Stimulated activated CD4-positive, alpha-beta T cell treated with anti-CD3 and anti-CD28 coated beads, Interleukin-4, amount 100 ng/mL, for 24 hours (primary cell): ENCODE data around the gene GHRL.
"Not testable (repeated sequence)": the region's sequence is repeated elsewhere in the genome, so short reads cannot be mapped to it uniquely, and the experiment has no call there.

Source experiments
- DNase-seq: peaks from one replicate; pipeline ENCODE4 v3.0.0-alpha.2; 2020

Gene GHRL

DNA sequence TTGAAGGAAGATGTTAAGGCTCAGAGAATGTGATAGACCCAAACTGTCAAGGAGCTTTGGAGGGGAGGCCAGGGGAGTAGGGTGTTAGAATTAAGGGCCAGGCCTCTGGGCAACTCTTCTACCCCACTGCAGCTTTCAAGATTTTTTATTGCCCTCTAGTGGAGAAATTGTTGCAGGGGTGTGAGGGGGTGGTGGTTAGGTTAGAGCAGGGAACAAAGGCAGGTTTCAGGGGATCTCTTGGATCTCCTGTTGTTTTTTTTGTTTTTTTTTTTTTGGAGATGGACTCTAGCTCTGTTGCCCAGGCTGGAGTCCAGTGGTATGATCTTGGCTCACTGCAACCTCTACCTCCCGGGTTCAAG, 29.6 kb upstream of the GHRL start:
- DNase-seq = no peak

DNA sequence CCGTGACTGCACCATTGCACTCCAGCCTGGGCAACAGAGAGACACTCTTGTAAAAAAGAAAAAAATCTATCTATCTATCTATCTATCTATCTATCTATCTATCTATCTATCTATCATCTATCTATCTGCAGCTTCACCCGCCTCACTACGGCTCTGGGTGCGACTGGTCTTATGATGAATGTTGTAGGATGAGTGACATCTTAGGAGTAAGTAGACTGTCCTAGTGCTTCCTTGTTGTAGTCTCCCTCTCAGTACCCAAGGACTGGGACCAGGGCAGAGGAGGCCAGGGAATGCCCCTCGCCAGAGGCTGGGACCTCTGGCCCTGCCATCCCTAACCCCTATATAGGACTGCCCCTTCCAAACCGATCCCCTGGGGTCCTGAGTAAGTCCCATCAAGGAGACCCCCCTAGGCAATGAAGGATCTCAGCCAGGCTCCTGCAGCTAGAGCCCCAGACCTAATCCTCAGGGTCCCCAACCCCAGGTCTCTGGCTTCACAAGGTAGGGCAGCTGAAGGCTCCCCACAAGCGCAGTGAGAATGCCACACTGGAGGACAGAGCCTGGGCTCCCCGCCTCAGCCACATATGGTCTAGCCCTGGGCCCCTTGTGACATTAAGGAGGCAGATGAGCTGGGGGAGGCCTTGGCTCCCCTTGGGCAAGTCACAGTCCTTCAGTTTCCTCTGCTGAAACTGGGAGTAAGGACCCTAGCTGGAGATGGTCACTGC, 29.0 kb upstream of the GHRL start:
- DNase-seq = no peak

DNA sequence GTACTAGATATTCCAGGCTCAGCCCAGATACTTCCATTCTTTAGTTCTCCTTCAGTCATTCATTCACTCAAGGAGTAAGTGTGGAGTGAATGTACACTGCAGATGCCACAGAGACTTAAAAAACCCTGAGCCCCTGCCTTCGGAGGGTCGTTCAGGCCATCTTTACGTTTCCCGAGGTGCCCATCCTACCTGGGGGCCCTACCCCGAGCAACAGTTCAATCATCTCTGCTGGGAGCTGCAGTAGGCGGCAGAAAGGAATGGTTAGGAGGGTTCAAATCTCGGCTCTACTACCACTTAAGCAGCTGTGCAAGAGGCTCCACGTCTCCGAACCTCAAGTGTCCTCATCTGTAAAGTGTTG, 27.6 kb upstream of the GHRL start:
- no peak for DNase-seq

DNA sequence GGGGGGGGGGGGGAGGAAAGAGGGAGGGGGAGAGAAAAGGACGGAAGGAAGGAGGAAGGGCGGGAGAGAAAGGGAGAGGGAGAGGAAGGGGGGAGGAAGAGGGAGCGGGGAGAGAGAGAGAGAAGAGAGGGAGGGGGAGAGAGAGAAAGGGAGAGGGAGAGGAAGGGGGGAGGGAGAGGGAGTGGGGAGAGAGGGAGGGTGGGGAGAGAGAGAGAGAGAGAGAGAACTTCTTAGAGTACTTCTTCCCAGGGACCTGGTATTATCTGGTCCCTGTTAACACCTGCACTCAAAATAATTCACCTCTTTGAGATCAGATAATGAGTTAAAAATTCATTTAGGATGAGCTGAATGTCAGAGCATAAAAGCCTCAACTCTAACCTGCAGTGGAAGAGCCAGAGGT, 27.1 kb upstream of the GHRL start:
- DNase-seq = no peak

DNA sequence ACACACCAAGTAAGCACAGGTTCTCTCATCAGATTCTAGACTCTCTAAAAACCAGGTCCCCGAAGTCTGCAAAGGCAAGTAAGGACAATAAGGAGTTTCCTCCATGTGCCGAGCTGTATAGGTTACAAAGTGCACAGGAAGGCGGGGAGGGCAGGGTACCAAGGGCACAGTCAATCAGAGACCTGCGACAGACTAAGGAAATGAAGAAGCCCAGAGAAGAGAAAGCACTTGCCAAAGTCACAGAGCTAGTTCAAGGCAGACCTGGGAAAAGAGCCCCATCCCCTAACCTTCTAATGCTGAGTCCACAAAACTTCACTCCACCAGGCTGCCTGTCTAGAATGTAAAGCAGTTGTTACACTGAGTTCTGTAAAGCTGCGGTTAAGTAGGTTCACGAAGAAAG, 26.5 kb upstream of the GHRL start:
- DNase-seq = no peak

DNA sequence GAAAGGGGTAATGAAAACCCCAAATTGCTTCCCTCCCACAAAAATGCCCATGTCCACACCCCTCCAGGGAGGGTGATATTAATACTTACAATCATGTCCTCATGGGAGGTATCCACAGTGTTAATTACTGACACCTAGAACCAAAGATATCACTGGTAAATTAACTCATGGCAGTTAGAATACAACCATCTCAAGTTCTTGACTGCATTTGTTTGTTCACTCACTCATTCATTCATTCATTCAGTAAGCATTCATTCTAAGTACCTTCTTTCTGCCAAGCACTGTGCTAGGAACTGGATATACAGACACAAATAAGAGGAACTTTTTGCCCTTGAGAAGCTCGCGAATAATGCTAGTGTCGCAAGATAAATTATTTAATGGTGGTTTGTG, 25.2 kb upstream of the GHRL start:
- no peak for DNase-seq

DNA sequence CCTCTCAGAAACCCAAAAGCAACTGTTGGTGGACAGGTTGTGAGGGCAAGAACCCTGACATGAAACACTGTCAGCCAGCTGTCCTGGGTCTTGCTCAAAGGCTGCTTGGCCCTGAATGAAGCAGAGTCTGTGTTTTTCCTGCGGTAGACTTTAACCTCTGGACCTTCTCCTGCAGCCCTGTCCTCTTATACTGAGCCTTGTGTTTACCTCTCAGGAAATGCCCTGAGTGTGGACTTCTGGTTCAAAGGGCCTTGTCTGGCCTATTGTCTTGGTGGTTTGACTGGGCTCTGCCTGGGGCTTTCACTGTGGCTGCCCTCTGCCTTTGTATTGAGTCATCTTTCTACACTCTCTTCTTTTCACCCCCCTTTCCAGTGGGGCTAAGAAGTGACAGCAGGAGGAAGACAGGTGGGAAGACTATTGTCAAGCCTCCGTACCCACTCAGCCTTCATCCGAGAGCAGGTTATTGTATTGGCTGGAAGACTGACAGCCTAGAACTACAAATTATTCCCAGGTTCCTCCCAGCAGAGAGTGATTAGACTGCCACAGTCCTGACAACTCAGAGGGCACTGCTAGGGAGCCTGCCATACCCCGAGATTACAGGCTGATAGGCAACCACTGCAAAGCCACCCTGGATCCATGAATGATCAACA, 24.7 kb upstream of the GHRL start:
- DNase-seq = no peak

DNA sequence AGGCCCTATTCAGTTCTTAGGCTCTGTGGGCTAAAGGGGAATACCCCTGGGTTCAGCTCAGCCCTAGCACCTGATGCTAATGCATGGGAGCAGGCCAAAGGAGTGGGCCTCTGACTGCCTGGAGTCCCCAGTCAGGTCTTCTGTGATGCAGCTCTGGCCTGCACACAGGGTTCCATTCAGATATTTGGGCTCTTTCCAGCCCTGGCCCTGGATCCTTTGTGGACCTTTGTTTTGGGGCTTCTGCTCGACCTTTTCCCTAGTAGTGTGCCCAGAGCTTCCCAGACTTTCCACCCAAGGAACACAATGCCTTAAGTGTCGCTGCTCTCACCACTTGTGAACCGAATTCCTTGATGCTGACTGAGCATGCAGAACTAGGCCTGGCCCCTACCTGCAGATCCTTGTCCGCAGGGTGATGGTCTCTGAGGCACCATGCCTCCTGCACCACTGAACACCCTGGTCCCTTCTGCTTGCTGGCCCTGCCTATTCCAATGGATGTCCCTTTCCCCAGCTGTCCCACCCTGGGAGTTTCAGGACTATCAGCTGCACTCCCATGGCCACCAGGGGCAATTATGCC, 23.1 kb upstream of the GHRL start:
- no peak for DNase-seq

DNA sequence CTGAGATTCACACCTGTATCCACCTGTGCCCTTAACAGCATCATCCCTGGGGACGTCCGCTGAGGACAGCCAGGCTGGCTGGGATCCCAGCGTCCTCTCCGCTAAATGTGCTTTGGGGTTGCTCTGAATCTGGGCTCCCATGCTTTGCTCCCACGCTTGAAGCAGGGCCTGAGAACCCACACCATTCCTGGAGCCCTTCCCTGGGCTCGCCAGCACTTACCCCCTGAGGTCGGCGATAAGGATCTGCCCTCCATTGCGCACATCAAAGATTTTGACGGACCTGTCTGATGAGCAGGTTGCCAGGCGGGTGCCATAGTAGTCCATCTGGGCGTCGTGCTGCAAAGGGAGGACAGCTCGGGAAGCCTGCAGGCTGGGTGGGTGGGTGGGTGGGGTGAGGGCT, 22.4 kb upstream of the GHRL start:
- no peak for DNase-seq

DNA sequence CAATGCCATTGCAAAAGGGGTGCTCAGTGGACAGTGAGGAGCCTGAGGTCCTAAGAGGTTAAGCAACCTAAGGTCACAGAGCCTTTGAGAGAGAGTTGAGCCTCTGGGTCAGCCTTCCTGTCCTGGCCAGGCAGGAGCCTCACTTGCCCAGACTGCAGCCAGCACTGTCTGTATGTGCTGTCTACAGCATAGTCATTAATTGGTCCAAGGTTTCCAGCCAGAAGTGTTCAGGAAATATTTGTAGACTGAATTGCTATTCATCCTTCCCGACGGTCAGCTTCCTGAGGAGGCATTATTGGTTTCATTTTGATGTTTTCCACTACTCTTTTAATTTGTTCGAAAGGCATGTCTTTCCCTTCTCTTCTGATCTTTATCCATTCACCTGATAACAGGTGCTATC, 20.1 kb upstream of the GHRL start:
- DNase-seq = no peak

DNA sequence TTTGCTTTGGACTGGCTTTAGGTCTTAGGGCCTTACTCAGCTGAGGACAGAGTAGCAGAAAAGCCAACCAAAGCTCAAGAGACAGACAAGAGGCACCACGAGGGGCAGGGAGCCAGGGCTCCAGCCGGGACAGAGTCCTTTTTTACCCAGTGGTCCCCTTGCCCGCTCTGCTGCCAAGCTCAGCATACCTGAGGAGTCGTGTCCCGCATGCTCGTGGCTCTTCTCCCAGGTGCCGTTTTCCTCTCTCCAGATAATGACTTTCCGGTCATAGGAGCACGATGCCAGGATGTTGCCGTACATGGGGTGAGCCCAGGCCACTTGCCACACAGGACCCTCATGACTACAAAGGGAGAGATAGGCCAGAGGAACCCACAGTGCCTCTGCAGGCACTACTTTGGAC, 19.6 kb upstream of the GHRL start:
- DNase-seq = no peak

DNA sequence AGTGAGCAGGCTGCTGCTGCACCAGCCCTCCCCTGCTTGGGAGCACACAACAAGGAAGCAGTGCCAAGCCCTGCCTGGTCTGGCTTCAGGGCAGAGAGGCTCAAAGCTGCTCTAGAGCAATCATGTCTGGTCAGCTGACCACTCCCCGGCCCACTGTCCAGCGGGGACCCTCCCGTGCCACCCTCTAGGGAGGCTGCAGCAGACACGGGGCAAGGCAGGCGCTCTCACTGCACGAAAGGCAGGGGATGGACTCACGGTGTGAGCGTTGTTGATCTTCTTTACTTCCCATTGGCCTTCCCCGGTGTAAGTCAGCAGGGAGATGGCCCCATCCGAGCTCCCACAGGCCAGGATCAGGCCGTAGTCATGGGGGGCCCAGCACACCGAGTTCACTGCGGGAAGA, 19.0 kb upstream of the GHRL start:
- no peak for DNase-seq

DNA sequence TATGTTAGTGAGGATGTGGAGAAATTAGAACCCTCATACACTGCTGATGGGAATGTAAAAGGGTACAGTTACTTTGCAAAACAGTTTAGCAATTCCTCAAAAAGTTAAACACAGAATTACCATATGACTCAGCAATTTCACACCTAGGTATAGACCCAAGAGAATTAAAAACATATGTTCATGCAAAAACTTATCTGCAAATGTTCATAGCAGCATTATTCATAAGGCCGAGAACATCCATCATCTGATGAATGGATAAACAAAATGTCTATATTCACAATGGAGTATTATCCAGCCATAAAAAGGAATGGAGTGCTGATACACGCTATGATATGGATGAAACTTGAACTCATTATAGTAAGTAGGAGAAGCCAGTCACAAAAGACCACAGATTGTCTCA, 17.8 kb upstream of the GHRL start:
- no peak for DNase-seq

DNA sequence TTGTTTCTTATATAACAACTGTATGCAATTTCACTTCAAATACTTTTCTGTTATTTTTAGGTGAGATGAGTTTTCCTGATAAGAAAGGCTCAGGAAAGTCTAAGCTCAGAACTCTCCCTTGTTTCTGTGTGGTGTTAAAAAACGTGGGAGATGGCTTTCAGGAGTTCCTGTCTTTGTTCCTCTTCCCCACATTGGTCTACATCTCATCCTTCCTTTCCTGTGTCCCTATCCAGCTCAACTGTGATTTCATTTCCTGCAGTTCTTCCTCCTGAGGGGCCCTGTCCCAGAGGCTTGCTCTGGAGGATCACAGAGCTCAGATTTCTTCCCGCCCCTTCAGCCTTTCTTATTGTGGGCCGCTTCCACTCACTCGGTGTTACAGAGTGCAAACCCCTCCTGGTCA, 17.0 kb upstream of the GHRL start:
- DNase-seq = no peak

DNA sequence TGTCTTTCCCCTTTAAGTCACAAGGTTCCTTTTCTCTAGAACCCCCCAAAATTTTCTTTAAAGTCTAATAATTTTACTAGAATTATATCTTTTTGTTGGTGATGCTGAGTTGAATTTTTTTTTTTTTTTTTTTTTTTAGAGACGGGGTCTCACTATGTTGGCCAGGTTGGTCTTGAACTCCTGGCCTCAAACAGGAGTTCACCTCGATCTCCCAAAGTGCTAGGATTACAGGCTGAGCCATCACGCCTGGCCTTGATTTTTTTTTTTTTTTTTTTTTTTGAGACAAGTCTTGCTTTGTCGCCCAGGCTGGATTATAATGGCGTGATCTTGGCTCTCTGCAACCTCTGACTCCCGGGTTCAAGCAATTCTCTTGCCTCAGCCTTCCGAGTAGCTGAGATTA, 15.9 kb upstream of the GHRL start:
- no peak for DNase-seq

DNA sequence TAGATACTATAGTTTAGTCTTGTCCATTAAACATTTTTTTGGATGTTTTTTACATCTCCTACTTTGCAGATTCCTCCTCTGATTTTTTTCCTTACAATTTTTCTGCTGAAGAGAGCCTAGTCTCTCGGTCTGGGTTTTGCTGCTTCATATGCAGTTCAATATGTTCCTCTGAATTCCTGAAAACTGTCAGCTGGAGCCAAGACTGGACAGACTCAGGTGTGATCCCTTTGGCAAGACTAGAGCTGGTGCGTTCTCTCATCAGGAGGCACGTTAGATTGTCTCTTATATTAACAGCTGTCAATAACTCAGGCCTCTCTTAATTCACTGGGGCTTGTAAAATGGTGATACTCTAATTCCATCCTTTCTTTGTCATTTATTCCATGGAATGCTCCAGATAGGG, 13.4 kb upstream of the GHRL start:
- DNase-seq = no peak

DNA sequence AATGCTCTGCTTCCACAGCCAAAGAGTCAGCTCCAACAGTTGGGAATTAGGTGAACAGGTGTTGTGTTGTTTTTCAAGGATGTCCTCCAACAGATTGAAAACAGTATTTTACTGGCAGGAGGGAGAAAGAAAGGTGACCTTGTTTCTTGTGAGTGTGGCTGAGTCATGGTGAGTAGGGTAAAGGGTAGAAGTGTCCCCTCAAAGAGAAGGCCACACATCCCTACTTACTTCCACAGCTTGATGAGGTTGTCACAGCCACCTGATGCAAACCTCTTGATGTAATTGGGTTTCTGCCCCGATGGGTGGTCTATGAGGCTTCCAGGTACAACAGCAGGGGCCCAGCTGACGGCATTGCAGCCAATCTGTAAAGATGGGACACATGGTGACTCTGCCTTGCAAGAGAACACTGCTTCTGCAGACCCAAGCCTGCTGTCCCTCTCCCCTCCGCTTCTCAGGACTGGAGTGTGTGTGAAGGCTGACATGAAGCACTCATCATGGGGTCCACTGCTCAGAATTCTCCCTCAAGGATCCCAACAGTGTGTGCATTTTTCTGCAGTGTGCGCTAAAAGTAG, 12.7 kb upstream of the GHRL start:
- no peak for DNase-seq

DNA sequence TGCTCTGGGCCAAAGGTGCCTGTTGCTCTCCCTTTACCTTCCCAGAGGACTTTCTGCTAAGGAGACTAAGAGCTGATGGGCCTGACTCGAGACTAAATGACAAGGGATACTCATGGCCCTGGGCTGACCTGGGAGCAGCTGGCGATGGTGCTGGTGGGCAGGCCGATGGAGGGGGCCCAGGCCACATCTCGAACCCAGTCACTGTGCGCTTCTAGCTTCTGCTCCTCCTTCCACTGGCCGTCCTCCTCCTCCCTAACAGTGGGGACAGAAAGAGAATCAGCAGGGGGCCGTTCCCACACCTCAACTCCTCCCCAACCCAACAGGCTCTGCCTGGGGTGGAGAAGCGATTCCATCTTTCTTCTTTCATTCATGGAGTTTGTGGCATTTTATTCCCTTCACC, 12.2 kb upstream of the GHRL start:
- no peak for DNase-seq

DNA sequence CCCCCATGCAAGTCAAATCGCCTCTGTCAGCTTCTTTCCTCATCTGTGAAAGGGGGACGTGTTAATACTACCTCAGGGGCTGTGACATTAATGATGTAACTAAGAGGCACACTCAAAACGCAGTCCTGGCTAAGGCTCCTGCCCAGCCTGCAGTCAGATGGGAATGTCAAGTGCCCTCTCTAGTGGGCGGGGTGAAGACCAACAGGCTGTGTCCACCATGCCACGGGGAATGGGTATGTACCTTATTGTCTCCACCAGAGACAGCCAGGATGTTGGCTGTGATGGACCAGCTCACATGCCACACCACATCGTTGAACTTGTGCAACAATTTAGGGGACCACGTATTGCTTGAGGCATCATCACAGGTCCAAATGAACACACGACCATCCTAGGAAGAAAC, 11.0 kb upstream of the GHRL start:
- DNase-seq = no peak

DNA sequence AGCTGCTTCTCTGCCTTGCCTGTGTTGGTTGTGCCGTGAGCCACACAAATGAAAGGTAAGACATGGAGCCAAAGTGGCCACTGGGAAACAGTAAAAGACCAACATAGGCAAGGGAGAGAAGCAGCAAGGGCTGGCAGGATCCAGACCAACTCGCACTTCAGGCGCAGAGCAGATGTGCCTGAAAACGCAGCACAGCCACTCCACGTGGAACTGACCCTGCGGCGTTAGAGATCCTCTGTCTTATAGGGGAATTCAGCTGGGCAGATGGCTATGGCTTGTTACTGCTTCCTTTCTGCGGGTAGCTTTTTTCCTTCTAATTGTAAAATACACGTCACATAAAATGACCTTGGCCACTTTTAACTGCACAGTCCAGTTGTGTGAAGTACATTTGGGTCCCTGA, 10.4 kb upstream of the GHRL start:
- no peak for DNase-seq

DNA sequence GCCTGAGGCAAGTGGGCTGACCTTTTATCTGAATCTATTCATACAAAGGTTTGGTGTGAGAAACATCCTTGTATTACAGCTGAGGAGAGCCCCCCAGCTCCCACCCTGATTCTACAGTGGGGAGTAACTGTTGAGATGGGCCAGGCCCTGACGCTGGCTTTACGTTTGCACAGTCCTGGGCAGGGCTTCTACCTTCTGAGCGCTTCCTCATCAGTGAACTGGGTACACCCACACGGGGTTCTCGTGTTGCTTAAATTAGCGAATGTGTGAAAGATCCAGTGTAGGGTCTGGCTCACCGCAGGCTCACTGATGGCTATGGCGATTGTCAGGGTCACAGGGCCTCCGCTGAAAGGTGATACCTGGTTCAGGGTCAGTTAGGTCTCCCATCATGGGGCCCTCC, 7.3 kb upstream of the GHRL start:
- DNase-seq = no peak

DNA sequence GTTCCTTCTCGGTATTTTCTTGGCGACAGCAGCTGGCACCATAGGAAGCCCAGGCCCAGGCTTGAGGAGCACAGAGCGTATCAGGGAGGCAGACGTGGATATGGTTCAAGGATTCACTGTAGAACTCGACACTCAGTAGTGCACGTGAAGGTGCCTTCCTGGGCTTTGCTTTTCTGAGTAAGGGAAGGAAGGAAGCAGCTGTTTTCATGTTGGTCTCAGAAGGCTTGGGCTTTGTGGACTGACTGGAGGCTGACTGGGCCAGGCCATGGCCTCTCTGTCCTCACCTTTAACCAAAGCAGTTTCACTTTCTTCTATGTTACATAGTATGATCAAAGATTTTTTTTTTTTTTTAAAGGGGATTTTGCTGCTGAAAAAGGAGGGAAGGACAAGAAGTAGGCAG, 6.9 kb upstream of the GHRL start:
- no peak for DNase-seq

DNA sequence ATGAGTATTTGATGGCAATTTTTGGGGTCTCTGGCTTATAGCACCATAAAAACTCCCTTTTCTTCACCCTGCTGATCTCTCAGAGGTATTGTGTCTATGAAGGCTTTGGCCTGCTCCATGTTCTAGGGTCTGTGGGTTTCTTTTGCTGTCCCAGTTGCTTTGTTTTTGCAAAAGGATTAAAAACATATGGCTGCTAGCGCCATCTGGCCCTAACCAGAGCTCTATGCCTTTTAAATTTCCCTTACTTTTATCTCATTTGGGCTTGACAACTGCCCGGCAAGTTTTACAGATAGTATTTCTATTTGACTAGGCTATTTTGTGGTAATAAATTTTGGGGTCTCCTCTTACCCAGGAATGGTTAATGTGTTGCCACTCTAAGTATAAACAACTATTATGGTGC, 6.4 kb upstream of the GHRL start:
- no peak for DNase-seq

DNA sequence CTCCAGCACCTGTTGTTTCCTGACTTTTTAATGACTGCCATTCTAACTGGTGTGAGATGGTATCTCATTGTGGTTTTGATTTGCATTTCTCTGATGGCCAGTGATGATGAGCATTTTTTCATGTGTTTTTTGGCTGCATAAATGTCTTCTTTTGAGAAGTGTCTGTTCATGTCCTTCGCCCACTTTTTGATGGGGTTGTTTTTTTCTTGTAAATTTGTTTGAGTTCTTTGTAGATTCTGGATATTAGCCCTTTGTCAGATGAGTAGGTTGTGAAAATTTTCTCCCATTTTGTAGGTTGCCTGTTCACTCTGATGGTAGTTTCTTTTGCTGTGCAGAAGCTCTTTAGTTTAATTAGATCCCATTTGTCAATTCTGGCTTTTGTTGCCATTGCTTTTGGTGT, 5.3 kb upstream of the GHRL start:
- DNase-seq = not testable (repeated sequence)
